T1000 (cell line): ENCODE measurements around the gene ANTXRL.
"Not testable (repeated sequence)": the region's sequence is repeated elsewhere in the genome, so short reads cannot be mapped to it uniquely, and the experiment has no call there.

Experiments
- DNase-seq: peaks from one replicate; lab custom pipeline; 2025; ENCODE audit warnings: mixed read lengths; lab: John Stamatoyannopoulos, UW

The ANTXRL gene

GRCh38 chr10:46308113-46308415 lies 21.3 kb downstream of the ANTXRL start:
- no peak for DNase-seq

- no peak for DNase-seq
These were observed 22.1 kb downstream of the ANTXRL start for GRCh38 chr10:46308666-46309450.

- no peak for DNase-seq
These were observed 22.8 kb downstream of the ANTXRL start for GRCh38 chr10:46309511-46310142.

GRCh38 chr10:46310143-46310514 lies 23.3 kb downstream of the ANTXRL start:
- no peak for DNase-seq

- DNase-seq: no peak
These were observed 24.1 kb downstream of the ANTXRL start for GRCh38 chr10:46310851-46311250.

- DNase-seq: no peak
These were observed 24.7 kb downstream of the ANTXRL start for GRCh38 chr10:46311501-46311951.

GRCh38 chr10:46311961-46312431 lies 25.2 kb downstream of the ANTXRL start:
- peak; percentile 11 for DNase-seq

GRCh38 chr10:46312953-46313352 lies 26.2 kb downstream of the ANTXRL start:
- no peak for DNase-seq

- no peak for DNase-seq
These were observed 27.3 kb downstream of the ANTXRL start for GRCh38 chr10:46314071-46314470.

GRCh38 chr10:46315071-46315860 lies 28.5 kb downstream of the ANTXRL start:
- DNase-seq: not testable (repeated sequence)

GRCh38 chr10:46317370-46317769 lies 30.6 kb downstream of the ANTXRL start:
- DNase-seq: no peak

- no peak for DNase-seq
These were observed 31.1 kb downstream of the ANTXRL start for GRCh38 chr10:46317889-46318288.

GRCh38 chr10:46318799-46319198 lies 32.0 kb downstream of the ANTXRL start:
- DNase-seq: no peak

- no peak for DNase-seq
These were observed 32.6 kb downstream of the ANTXRL start for GRCh38 chr10:46319389-46319788.

- no peak for DNase-seq
These were observed 35.0 kb downstream of the ANTXRL start for GRCh38 chr10:46321770-46322169.

- DNase-seq: no peak
These were observed 36.4 kb downstream of the ANTXRL start for GRCh38 chr10:46323176-46323575.

GRCh38 chr10:46325021-46325420 lies 38.2 kb downstream of the ANTXRL start:
- no peak for DNase-seq

GRCh38 chr10:46326066-46326465 lies 39.3 kb downstream of the ANTXRL start:
- DNase-seq: no peak

- no peak for DNase-seq
These were observed 40.2 kb downstream of the ANTXRL start for GRCh38 chr10:46326971-46327370.

- no peak for DNase-seq
These were observed 40.9 kb downstream of the ANTXRL start for GRCh38 chr10:46327685-46328084.

- DNase-seq: no peak
These were observed 42.3 kb downstream of the ANTXRL start for GRCh38 chr10:46328853-46329689.

GRCh38 chr10:46329690-46330016 lies 42.9 kb downstream of the ANTXRL start:
- DNase-seq: no peak
